Upper lobe of right lung (tissue), 1 donor: ENCODE measurements around the gene ARSA. TPM values are rescaled to one million over a fixed set of nuclear protein-coding genes. Genes with fewer than 3 reads are reported as not detected.
"Not testable (repeated sequence)": the region's sequence is repeated elsewhere in the genome, so short reads cannot be mapped to it uniquely, and the experiment has no call there.

Experiments
- ATAC-seq: fragments of 200-7000 bp; cut with Tn5 transposase; one replicate; pipeline ENCODE4 v1.9.1; 2020; ENCODE audit warnings: mild to moderate bottlenecking, moderate library complexity
- DNase-seq: peaks from one replicate; pipeline ENCODE4 v3.0.0-alpha.2; 2020
- H3K27ac ChIP-seq: fragments of 200-600 bp; one replicate; pipeline ENCODE4 v1.8.0; 2022
- H3K27me3 ChIP-seq: fragments of 200-600 bp; one replicate; pipeline ENCODE4 v1.8.0; 2022; ENCODE audit warnings: mild to moderate bottlenecking
- H3K36me3 ChIP-seq: fragments of 200-600 bp; one replicate; pipeline ENCODE4 v1.8.0; 2022
- H3K4me1 ChIP-seq: fragments of 200-600 bp; one replicate; pipeline ENCODE4 v1.8.0; 2022
- H3K4me3 ChIP-seq: fragments of 200-600 bp; one replicate; pipeline ENCODE4 v1.8.0; 2022; ENCODE audit warnings: mild to moderate bottlenecking
- H3K9me3 ChIP-seq: fragments of 200-600 bp; one replicate; pipeline ENCODE4 v1.8.0; 2022
- intact Hi-C: fragments of 100-400 bp; cut with DNase I; formaldehyde crosslinking; loops from one replicate; pipeline ENCODE4 v1.11.0; 2022
- total RNA-seq: library from RNA; stranded (reverse); fragmentation: NEBNext Ultra II Directional; extraction: Animal tissue kit (Norgen Biotek cat#: 25700); gene quantifications from one replicate; pipeline ENCODE4 v1.2.1, GENCODE V29; 2021
- TF ChIP-seq, protein P1 (sequence below): fragments of 200-600 bp; IDR thresholded peaks from one replicate; pipeline ENCODE4 v1.8.0; 2022; ENCODE audit warnings: antibody characterized with exemption
- donor health status: DM: no; HTN: yes; CAD: no; lungs with severe emphysema.

ARSA gene
- total RNA-seq, 1 donor from 2014 or later: 46.4 TPM

DNA sequence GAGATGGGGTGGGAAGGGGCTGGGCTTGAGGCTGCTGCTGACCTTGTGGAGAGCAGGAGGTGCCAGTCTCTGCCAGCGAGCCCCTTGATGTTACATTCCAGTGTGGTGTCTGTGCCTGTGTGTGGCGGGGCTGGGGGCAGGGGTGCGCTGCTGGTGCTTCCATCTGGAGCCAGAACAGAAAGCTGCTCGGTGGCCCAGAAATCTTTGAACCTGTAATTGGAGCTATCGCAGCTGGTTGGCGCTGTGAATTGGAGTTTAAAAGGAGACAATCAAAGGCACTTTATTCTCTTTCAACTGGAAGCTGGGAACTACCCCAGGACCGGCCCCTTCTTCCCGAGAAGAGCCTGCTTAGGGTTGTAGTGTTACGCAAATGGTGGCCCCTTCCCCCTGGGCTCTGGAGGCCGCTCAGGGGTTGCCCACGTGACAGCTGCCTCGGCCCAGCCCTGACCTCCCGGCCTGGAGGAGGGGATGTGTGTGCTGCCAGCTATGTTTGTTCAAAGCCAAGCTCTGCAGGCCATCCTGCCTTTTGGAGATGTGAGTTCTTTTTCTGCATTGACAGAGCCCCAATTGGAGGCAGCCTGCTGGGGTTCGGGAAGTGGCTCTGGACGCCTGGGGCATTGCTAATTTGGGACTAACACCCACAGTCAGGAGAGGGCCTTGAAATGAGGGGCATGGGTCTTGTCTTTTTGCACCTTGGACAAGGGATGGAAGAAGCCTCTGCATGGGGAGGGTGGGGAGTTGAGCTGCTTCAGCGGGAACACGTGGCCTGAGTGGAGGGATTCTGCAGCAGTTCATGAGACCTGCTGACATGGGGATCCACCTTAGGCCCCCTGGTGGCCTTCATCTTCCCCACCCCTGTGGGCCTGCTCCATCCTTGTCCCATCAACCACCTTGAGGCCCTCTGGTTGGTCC, 14.0 kb upstream of the ARSA start:
- no peak overlapping the region for H3K4me3 ChIP-seq
- ATAC-seq: peak; percentile 85
- H3K27ac ChIP-seq: peak overlapping the region; percentile 68

DNA sequence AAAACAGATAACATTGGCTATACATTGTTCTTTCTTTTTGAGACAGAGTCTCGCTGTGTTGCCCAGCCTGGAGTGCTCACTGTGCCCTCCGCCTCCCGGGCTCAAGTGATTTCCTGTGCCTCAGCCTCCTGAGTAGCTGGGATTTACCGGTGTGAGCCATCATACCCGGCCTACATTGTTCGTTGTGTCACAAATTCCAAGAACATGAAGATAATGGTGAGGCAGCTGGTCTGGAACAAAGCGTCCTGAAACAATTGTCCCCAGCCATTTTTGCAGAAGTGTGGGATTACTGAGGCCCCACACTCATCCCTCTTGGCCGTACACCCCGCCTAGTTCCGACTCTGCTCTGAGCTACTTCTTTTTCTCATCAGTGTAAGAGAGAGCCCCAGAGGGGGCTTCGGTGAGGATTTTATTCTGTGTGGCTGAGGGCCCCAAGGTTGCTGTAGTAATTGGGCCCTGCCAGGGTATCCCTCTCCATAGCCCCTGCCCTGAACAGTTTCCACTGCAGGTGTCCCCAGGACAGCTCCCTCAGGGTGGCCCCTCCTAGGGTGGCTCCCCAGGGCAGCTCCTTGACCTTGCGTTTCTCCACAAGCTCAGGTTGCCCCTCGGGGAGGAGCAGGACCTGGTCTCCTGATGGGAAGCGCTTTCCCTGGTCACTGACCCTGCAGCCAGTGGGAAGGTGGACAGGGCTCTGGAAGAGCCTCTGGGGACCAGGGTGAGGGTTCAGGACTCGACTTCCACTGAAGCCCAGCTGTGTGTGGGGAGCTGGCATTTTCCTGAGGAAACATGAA, 13.1 kb upstream of the ARSA start:
- Histone ChIP-seq H3K36me3 (no peaks in the 10 kb centered on the region), H3K4me3 (no peak overlapping the region), H3K4me1 (peaks cover 17% of the 10 kb centered on the region), H3K27me3 (no peaks in the 10 kb centered on the region), H3K27ac (peak overlapping the region; percentile 68), H3K9me3 (no peaks in the 10 kb centered on the region)
- ATAC-seq: peak; percentile 23
- peak; percentile 40 for DNase-seq
- TF ChIP-seq, protein P1, sequence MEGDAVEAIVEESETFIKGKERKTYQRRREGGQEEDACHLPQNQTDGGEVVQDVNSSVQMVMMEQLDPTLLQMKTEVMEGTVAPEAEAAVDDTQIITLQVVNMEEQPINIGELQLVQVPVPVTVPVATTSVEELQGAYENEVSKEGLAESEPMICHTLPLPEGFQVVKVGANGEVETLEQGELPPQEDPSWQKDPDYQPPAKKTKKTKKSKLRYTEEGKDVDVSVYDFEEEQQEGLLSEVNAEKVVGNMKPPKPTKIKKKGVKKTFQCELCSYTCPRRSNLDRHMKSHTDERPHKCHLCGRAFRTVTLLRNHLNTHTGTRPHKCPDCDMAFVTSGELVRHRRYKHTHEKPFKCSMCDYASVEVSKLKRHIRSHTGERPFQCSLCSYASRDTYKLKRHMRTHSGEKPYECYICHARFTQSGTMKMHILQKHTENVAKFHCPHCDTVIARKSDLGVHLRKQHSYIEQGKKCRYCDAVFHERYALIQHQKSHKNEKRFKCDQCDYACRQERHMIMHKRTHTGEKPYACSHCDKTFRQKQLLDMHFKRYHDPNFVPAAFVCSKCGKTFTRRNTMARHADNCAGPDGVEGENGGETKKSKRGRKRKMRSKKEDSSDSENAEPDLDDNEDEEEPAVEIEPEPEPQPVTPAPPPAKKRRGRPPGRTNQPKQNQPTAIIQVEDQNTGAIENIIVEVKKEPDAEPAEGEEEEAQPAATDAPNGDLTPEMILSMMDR: no peak
- intact Hi-C loops: no loop called here

More for the DNA sequence above, 14.0 kb upstream of the ARSA start:
- intact Hi-C loops: no loop called here
- no peaks in the 10 kb centered on the region for H3K27me3 ChIP-seq
- H3K36me3 ChIP-seq: no peaks in the 10 kb centered on the region
- H3K4me1 ChIP-seq: peaks cover 17% of the 10 kb centered on the region
- no peaks in the 10 kb centered on the region for H3K9me3 ChIP-seq
- TF ChIP-seq, protein P1: peak; percentile 40
- peak; percentile 71 for DNase-seq

DNA sequence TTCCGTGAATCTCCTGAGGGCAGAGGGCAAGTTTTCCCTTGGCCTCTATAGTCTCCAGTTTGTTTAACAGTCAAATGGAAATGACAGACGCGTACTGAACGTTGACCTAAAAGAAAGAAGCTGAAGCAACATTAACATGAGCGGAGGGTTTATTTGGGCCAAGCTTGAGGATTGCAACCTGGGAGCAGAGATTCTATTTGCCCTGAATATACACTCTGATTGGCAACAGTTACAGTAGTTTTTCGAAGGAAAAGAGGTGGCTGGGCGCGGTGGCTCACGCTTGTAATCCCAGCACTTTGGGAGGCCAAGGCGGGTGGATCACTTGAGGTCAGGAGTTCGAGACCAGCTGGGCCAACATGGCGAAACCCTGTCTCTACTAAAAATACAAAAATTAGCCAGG, 12.3 kb upstream of the ARSA start:
- H3K36me3 ChIP-seq, ATAC-seq, DNase-seq, intact Hi-C loops, H3K27me3 ChIP-seq, H3K9me3 ChIP-seq, H3K27ac ChIP-seq, H3K4me3 ChIP-seq: not testable (repeated sequence)
- H3K4me1 ChIP-seq: peaks cover 17% of the 10 kb centered on the region

DNA sequence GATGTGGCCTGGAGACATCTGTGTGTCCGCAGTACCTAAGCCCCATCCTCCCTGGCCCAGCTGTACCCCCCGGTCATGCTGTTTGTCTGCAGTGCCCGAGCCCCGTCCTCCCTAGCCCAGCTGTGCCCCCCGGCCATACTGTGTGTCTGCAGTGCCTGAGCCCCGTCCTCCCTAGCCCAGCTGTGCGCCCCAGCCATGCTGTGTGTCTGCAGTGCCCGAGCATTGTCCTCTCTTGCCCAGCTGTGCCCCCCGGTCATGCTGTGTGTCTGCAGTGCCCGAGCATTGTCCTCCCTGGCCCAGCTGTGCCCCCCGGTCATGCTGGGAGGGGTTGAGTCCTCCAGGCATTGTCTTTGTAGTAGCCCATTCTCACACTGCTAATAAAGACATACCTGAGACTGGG, 7.6 kb upstream of the ARSA start:
- H3K4me3 ChIP-seq: no peak overlapping the region
- no peaks in the 10 kb centered on the region for H3K4me1 ChIP-seq
- ATAC-seq: no peak
- no peaks in the 10 kb centered on the region for H3K9me3 ChIP-seq
- no peaks in the 10 kb centered on the region for H3K36me3 ChIP-seq
- no peaks in the 10 kb centered on the region for H3K27me3 ChIP-seq
- no peak for DNase-seq
- TF ChIP-seq, protein P1: no peak
- no peak overlapping the region for H3K27ac ChIP-seq
- intact Hi-C loops: no loop called here

DNA sequence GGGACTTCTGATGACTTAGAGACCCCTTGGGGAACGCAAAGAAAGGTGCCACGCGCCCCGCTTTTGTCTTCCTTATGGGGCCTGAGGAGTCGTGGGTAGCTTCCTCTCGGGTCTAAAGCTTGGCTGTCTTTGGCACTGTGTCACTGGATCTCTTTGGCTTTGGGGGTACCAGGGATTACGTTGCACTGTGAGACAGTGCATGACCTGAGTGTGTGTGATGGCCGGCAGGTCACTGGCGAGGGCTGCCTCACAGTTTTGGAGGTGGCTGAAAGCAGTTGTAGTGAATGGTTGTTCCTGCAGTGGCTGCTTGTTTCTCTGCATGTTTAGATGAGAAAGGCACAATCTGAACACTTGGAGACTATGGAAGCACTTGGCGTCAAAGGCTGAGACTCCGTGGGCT, 5.8 kb upstream of the ARSA start:
- Histone ChIP-seq H3K4me1 (no peaks in the 10 kb centered on the region), H3K4me3 (no peak overlapping the region), H3K27ac (no peak overlapping the region), H3K9me3 (no peaks in the 10 kb centered on the region), H3K27me3 (no peaks in the 10 kb centered on the region), H3K36me3 (no peaks in the 10 kb centered on the region)
- TF ChIP-seq, protein P1: no peak
- intact Hi-C loops: no loop called here
- DNase-seq (no peak), ATAC-seq (no peak)

DNA sequence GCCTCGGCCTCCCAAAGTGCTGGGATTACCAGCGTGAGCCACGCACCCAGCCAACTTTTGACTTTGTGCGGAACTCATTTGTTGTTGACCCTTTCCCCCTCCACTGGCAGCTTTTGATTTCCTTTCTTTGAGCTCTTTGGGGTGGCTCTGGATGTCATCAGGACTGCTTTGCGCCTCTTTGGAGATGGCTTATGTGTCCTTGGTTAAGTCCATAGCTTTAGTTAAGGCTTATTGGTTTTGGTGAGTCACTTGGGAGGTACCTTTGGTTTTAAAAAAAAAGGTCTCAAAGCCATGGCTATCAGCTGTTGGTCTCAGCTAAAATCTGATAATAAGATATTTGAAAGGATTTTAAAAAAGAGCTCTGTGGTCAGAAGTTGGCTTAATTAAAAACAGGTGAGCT, 5.1 kb upstream of the ARSA start:
- no peaks in the 10 kb centered on the region for H3K9me3 ChIP-seq
- H3K4me1 ChIP-seq: no peaks in the 10 kb centered on the region
- DNase-seq (no peak), ATAC-seq (no peak)
- no peaks in the 10 kb centered on the region for H3K27me3 ChIP-seq
- no peak overlapping the region for H3K27ac ChIP-seq
- intact Hi-C loops: no loop called here
- H3K4me3 ChIP-seq: no peak overlapping the region
- H3K36me3 ChIP-seq: no peaks in the 10 kb centered on the region
- TF ChIP-seq, protein P1: no peak
